GM19395 (cell line): Measurements from ENCODE around the gene OR10G2.

Experiments used
- ATAC-seq: cut with Tn5 transposase; IDR thresholded peaks from one replicate; pipeline ENCODE4 v1.9.1; 2021; ENCODE audit warnings: mild to moderate bottlenecking, moderate library complexity; ENCODE audit not compliant: unreplicated experiment

Gene OR10G2

DNA sequence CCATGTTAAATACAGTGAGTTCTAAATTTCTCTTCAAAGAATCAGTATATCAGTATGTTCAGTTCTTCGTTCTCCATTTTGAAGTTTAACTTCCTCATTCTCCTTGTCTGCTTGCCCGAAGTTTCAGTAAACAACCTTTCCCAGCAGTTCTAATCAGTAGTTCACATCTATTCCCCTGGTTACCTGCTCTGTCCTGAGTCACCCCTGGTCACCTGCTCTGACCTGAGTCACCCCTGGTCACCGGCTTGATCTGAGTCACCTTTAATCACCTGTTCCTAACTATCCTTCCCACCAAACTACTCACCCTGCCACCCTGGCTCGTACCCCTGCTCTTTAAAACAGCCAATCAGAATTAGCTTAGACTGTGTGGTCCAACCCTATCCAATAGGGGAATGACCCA, 45.4 kb downstream of the OR10G2 start:
- ATAC-seq, result no peak
